ENCODE results near the gene MKKS. TPM values are rescaled to one million over a fixed set of nuclear protein-coding genes. Genes with fewer than 3 reads are reported as not detected.

The MKKS gene
- total and polyA plus RNA-seq, 9 of the 15 experiments (the other 6 are each of a cell fraction or from before 2014, with no cell fraction given), result 6.8 to 26.8 (median 12.0) TPM

DNA sequence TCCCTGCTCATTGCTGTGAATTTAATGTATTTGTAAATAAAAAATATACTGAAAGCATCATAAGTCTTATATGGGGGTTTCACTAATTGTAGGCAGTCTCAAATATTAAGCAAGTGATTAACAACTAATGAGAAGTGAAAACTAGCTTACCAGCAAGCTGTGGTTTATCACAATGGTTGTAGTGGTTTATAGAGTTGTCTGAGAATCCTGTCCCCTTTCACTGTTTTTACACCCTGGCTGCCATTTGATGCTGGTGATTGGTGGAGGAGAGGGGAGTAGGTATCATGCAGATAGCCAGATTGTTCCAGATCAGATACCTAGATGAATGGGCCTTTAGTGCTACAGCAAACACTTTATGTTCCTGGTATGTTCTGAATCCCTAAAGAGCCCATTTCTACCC lies 6.0 kb downstream of the MKKS start (continued):
- TF ChIP-seq, protein P1, sequence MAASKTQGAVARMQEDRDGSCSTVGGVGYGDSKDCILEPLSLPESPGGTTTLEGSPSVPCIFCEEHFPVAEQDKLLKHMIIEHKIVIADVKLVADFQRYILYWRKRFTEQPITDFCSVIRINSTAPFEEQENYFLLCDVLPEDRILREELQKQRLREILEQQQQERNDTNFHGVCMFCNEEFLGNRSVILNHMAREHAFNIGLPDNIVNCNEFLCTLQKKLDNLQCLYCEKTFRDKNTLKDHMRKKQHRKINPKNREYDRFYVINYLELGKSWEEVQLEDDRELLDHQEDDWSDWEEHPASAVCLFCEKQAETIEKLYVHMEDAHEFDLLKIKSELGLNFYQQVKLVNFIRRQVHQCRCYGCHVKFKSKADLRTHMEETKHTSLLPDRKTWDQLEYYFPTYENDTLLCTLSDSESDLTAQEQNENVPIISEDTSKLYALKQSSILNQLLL (CRISPR knock-in tag; IDR thresholded peaks at IDR 0.05; ENCODE audit: borderline replicate concordance), result no peak
- TF ChIP-seq NFIC (IDR thresholded peaks at IDR 0.05) (no peak), PML (IDR thresholded peaks at IDR 0.05; ENCODE audit: low read length) (no peak), ZNF165 (CRISPR knock-in tag; IDR thresholded peaks at IDR 0.05; ENCODE audit: borderline replicate concordance) (no peak)

DNA sequence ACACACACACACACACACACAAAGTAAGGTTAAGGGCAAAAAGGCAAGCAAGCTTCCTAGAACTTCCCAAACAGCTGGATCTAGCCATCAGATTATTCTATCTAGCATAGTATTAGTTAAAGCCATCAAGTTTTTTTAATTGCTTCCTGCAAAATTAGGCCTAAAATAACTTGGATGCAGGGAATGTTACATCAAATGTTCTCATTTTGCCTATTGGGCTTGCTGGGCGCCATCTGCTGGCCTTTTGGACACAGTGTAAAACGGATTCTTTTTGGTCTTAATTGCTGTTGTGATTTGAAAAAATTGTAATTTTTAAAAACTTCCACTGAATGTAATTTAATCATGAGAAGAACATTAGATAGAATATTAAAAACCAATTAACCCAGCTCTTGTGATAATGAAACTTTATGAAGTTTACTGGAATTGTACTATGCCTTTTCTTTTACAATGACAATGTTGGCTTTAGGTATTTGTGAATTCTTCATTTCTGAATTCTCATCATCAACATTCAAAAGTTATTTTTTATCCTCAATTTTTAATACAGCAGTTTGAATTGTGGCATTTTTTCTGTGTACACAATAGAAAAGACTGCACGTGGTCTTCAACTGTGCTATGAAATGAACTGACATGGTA lies 6.8 kb downstream of the MKKS start:
- Histone ChIP-seq H3K9ac (ENCODE audit: insufficient read depth in 1 of 2, low read depth in 2 of 2, low read length in 2 of 2) (no peak overlapping the region), H3K4me2 (ENCODE audit: insufficient read depth, low read length) (no peak overlapping the region), H2AFZ (ENCODE audit: low read depth, low read length) (no peak overlapping the region), H3K27me3 (ENCODE audit: control insufficient read depth in 2 of 2, insufficient read depth in 2 of 2, low read length in 2 of 2) (no peaks in the 10 kb centered on the region), H3K79me2 (ENCODE audit: control insufficient read depth, insufficient read depth, low read length) (peaks cover 88% of the 10 kb centered on the region), H3K4me1 (replicated peaks in 1 of 2; ENCODE audit: control insufficient read depth in 2 of 2, insufficient read depth in 2 of 2, low read length in 2 of 2) (peaks cover 0 to 14% of the 10 kb centered on the region in 2 experiments; a peak in 3 of 5 replicates), H3K9me3 (replicated peaks; ENCODE audit: control insufficient read depth, insufficient read depth, low read depth, low read length) (no peaks in the 10 kb centered on the region), H4K20me1 (replicated peaks; ENCODE audit: control insufficient read depth, insufficient read depth, low read length) (no peaks in the 10 kb centered on the region), H3K4me3 (no peak overlapping the region), H3K36me3 (ENCODE audit: control insufficient read depth, insufficient read depth, low read length) (peaks cover 30% of the 10 kb centered on the region; the same call in 2 of the 3 replicates), H3K27ac (ENCODE audit: extremely low read depth, low read depth, low read length) (no peak overlapping the region), H3K9me1 (ENCODE audit: control insufficient read depth, insufficient read depth, low read length) (no peaks in the 10 kb centered on the region)
- ATAC-seq, result peak; percentile 56; the same call in 1 of the 3 replicates
- no peak for FAIRE-seq
- peak; percentile 31; the same call in 1 of the 2 replicates for TF ChIP-seq SMC3 (conservative IDR thresholded peaks at IDR 0.05; ENCODE audit: insufficient read depth, low read depth, low read length)
- TF ChIP-seq RAD21 (CRISPR knock-in tag; conservative IDR thresholded peaks at IDR 0.05 in 1 of 2, IDR thresholded peaks at IDR 0.05 in 1 of 2), result peak; percentile 32 to 50
- TF ChIP-seq, protein P2, sequence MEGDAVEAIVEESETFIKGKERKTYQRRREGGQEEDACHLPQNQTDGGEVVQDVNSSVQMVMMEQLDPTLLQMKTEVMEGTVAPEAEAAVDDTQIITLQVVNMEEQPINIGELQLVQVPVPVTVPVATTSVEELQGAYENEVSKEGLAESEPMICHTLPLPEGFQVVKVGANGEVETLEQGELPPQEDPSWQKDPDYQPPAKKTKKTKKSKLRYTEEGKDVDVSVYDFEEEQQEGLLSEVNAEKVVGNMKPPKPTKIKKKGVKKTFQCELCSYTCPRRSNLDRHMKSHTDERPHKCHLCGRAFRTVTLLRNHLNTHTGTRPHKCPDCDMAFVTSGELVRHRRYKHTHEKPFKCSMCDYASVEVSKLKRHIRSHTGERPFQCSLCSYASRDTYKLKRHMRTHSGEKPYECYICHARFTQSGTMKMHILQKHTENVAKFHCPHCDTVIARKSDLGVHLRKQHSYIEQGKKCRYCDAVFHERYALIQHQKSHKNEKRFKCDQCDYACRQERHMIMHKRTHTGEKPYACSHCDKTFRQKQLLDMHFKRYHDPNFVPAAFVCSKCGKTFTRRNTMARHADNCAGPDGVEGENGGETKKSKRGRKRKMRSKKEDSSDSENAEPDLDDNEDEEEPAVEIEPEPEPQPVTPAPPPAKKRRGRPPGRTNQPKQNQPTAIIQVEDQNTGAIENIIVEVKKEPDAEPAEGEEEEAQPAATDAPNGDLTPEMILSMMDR (IDR thresholded peaks at IDR 0.05 in 2 of 3, conservative IDR thresholded peaks at IDR 0.05 in 1 of 3; ENCODE audit: insufficient read depth in 2 of 3, low read depth in 1 of 3, low read length in 3 of 3), result peak; percentile 29 to 67 (median 58); a peak in 5 of 6 replicates
- no peak for TF ChIP-seq NONO (IDR thresholded peaks at IDR 0.05; ENCODE audit: low read depth in 2 of 2, low read length in 1 of 2)
- ChIA-PET POLR2A (no interaction called here), CTCF (ENCODE audit: low intra/inter-chr PET ratio) (no interaction called here)
- 44% methylated on average over 2 of the region's 3 CpGs for WGBS (ENCODE audit: insufficient coverage, low coverage, missing lambda C conversion rate)
- peak in 3 of 4 experiments; percentile 14 to 51 (median 18) for DNase-seq (ENCODE audit: extremely low read depth in 1 of 4, low spot score in 3 of 4)
- no TSS peak for BruUV-seq (replicated peaks)
- in situ Hi-C loops (cut with MboI) (no loop called here), intact Hi-C loops (cut with micrococcal nuclease) (loop anchor here (5.0 kb wide), 2 partner anchors 110 to 810 kb away; no protein-coding TSS in a partner anchor)
